ENCODE data around the gene RING1. TPM values are rescaled to one million over a fixed set of nuclear protein-coding genes. Genes with fewer than 3 reads are reported as not detected.
A peak's percentile ranks its signal among the peaks of the same experiment; 100 is the strongest.

The RING1 gene
- total and polyA plus RNA-seq, 10 of the 15 experiments (the other 5 are each of a cell fraction or from before 2014, with no cell fraction given) = 2.0 to 27.2 (median 15.8) TPM

DNA sequence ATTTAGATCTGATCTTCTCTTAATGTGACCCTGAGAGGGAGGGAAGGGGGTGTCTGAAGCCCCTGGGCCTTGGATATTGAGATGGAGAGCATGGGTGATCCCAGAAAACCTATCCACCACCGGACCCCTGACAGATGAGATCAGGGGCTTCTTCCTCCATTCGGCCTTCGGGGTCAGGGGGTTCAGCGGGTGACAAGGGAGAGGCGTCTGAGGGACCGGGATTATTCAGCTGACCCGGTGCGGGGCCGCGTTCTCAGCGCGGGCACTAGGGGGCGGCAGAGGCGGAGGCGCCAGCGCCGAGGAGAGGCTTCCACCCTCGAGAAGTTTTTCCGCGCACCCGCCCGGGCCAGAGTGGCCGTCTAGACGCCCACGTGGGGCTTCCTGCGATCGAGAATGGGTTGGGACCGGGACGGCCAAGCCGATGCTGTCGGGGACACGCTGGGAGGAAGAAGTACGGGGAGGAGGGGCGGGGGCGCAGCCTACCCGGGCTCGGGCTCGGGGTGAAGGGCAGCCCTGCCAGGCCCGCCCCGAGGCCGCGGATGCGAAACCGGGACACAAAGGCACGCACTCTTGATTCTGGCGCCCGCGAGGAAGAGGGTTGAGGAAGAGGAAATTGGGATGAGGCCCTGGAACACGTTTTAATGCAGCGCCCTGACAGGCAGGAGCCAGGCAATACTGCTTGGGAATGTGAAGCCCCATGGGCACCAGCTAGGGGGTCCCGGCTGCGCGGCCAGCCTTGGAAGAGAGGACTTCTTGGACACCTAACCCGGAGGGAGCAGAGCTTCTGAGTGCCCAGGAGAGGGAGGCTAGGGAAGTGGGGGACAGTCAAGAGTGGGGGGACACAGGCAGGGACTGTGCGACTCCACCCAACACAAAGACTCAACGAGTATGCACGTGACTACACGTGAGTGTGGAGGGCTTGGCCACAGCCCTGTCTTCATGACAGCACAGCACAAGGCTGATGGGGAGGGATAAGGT, 46.7 kb upstream of the RING1 start (continued):
- TF ChIP-seq, protein P1, sequence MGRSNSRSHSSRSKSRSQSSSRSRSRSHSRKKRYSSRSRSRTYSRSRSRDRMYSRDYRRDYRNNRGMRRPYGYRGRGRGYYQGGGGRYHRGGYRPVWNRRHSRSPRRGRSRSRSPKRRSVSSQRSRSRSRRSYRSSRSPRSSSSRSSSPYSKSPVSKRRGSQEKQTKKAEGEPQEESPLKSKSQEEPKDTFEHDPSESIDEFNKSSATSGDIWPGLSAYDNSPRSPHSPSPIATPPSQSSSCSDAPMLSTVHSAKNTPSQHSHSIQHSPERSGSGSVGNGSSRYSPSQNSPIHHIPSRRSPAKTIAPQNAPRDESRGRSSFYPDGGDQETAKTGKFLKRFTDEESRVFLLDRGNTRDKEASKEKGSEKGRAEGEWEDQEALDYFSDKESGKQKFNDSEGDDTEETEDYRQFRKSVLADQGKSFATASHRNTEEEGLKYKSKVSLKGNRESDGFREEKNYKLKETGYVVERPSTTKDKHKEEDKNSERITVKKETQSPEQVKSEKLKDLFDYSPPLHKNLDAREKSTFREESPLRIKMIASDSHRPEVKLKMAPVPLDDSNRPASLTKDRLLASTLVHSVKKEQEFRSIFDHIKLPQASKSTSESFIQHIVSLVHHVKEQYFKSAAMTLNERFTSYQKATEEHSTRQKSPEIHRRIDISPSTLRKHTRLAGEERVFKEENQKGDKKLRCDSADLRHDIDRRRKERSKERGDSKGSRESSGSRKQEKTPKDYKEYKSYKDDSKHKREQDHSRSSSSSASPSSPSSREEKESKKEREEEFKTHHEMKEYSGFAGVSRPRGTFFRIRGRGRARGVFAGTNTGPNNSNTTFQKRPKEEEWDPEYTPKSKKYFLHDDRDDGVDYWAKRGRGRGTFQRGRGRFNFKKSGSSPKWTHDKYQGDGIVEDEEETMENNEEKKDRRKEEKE (IDR thresholded peaks at IDR 0.05) = no peak
- TF ChIP-seq, protein P2, sequence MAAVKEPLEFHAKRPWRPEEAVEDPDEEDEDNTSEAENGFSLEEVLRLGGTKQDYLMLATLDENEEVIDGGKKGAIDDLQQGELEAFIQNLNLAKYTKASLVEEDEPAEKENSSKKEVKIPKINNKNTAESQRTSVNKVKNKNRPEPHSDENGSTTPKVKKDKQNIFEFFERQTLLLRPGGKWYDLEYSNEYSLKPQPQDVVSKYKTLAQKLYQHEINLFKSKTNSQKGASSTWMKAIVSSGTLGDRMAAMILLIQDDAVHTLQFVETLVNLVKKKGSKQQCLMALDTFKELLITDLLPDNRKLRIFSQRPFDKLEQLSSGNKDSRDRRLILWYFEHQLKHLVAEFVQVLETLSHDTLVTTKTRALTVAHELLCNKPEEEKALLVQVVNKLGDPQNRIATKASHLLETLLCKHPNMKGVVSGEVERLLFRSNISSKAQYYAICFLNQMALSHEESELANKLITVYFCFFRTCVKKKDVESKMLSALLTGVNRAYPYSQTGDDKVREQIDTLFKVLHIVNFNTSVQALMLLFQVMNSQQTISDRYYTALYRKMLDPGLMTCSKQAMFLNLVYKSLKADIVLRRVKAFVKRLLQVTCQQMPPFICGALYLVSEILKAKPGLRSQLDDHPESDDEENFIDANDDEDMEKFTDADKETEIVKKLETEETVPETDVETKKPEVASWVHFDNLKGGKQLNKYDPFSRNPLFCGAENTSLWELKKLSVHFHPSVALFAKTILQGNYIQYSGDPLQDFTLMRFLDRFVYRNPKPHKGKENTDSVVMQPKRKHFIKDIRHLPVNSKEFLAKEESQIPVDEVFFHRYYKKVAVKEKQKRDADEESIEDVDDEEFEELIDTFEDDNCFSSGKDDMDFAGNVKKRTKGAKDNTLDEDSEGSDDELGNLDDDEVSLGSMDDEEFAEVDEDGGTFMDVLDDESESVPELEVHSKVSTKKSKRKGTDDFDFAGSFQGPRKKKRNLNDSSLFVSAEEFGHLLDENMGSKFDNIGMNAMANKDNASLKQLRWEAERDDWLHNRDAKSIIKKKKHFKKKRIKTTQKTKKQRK (IDR thresholded peaks at IDR 0.05; ENCODE audit: low read depth, low read length) = no peak
- TF ChIP-seq, protein P3, sequence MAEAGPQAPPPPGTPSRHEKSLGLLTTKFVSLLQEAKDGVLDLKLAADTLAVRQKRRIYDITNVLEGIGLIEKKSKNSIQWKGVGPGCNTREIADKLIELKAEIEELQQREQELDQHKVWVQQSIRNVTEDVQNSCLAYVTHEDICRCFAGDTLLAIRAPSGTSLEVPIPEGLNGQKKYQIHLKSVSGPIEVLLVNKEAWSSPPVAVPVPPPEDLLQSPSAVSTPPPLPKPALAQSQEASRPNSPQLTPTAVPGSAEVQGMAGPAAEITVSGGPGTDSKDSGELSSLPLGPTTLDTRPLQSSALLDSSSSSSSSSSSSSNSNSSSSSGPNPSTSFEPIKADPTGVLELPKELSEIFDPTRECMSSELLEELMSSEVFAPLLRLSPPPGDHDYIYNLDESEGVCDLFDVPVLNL (IDR thresholded peaks at IDR 0.05; ENCODE audit: low read depth, low read length) = no peak
- TF ChIP-seq, protein P4, sequence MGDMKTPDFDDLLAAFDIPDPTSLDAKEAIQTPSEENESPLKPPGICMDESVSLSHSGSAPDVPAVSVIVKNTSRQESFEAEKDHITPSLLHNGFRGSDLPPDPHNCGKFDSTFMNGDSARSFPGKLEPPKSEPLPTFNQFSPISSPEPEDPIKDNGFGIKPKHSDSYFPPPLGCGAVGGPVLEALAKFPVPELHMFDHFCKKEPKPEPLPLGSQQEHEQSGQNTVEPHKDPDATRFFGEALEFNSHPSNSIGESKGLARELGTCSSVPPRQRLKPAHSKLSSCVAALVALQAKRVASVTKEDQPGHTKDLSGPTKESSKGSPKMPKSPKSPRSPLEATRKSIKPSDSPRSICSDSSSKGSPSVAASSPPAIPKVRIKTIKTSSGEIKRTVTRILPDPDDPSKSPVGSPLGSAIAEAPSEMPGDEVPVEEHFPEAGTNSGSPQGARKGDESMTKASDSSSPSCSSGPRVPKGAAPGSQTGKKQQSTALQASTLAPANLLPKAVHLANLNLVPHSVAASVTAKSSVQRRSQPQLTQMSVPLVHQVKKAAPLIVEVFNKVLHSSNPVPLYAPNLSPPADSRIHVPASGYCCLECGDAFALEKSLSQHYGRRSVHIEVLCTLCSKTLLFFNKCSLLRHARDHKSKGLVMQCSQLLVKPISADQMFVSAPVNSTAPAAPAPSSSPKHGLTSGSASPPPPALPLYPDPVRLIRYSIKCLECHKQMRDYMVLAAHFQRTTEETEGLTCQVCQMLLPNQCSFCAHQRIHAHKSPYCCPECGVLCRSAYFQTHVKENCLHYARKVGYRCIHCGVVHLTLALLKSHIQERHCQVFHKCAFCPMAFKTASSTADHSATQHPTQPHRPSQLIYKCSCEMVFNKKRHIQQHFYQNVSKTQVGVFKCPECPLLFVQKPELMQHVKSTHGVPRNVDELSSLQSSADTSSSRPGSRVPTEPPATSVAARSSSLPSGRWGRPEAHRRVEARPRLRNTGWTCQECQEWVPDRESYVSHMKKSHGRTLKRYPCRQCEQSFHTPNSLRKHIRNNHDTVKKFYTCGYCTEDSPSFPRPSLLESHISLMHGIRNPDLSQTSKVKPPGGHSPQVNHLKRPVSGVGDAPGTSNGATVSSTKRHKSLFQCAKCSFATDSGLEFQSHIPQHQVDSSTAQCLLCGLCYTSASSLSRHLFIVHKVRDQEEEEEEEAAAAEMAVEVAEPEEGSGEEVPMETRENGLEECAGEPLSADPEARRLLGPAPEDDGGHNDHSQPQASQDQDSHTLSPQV (IDR thresholded peaks at IDR 0.05) = 0 out of 2 replicates have a peak, but pooled peaks have one; percentile 33
- TF ChIP-seq PAX5 (IDR thresholded peaks at IDR 0.05; ENCODE audit: borderline replicate concordance, low read depth, low read length) (no peak), CHD1 (IDR thresholded peaks at IDR 0.05; ENCODE audit: low read depth, low read length) (no peak), RELA (IDR thresholded peaks at IDR 0.05; ENCODE audit: borderline replicate concordance, partially characterized antibody) (no peak), SUPT20H (IDR thresholded peaks at IDR 0.05; ENCODE audit: borderline replicate concordance, control insufficient read depth, low read depth, low read length) (no peak)
- TF ChIP-seq, protein P5, sequence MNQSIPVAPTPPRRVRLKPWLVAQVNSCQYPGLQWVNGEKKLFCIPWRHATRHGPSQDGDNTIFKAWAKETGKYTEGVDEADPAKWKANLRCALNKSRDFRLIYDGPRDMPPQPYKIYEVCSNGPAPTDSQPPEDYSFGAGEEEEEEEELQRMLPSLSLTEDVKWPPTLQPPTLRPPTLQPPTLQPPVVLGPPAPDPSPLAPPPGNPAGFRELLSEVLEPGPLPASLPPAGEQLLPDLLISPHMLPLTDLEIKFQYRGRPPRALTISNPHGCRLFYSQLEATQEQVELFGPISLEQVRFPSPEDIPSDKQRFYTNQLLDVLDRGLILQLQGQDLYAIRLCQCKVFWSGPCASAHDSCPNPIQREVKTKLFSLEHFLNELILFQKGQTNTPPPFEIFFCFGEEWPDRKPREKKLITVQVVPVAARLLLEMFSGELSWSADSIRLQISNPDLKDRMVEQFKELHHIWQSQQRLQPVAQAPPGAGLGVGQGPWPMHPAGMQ (IDR thresholded peaks at IDR 0.05; ENCODE audit: borderline replicate concordance) = no peak
- TF ChIP-seq, protein P6, sequence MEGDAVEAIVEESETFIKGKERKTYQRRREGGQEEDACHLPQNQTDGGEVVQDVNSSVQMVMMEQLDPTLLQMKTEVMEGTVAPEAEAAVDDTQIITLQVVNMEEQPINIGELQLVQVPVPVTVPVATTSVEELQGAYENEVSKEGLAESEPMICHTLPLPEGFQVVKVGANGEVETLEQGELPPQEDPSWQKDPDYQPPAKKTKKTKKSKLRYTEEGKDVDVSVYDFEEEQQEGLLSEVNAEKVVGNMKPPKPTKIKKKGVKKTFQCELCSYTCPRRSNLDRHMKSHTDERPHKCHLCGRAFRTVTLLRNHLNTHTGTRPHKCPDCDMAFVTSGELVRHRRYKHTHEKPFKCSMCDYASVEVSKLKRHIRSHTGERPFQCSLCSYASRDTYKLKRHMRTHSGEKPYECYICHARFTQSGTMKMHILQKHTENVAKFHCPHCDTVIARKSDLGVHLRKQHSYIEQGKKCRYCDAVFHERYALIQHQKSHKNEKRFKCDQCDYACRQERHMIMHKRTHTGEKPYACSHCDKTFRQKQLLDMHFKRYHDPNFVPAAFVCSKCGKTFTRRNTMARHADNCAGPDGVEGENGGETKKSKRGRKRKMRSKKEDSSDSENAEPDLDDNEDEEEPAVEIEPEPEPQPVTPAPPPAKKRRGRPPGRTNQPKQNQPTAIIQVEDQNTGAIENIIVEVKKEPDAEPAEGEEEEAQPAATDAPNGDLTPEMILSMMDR (IDR thresholded peaks at IDR 0.05 in 2 of 3, conservative IDR thresholded peaks at IDR 0.05 in 1 of 3; ENCODE audit: control insufficient read depth in 2 of 3, extremely low read depth in 1 of 3, insufficient read depth in 1 of 3, low read depth in 3 of 3, low read length in 3 of 3) = peak; percentile 89 to 97 (median 96); a peak in 5 of 6 replicates
